GM19328 (cell line): ENCODE measurements around the gene TTF1.
"Not testable (repeated sequence)": the region's sequence is repeated elsewhere in the genome, so short reads cannot be mapped to it uniquely, and the experiment has no call there.

Experiments
- ATAC-seq: cut with Tn5 transposase; IDR thresholded peaks from one replicate; pipeline ENCODE4 v1.9.1; 2021; ENCODE audit warnings: mild to moderate bottlenecking, moderate library complexity; ENCODE audit not compliant: unreplicated experiment

The TTF1 gene

GRCh38 chr9:132412089-132412488, 5.4 kb upstream of the TTF1 start:
- no peak for ATAC-seq

- no peak for ATAC-seq
Observed at GRCh38 chr9:132411091-132411508, 4.5 kb upstream of the TTF1 start.

GRCh38 chr9:132410642-132411041, 4.0 kb upstream of the TTF1 start:
- ATAC-seq, result no peak

GRCh38 chr9:132409828-132410528, 3.3 kb upstream of the TTF1 start, which contains the start of gene CFAP77:
Gene CFAP77 (plus strand): TSS chr9:132410211. CDS start chr9:132410272, 61 bp downstream.
- ATAC-seq, result no peak

- no peak for ATAC-seq
Observed at GRCh38 chr9:132408521-132408920, 1.9 kb upstream of the TTF1 start.

- ATAC-seq, result no peak
Observed at GRCh38 chr9:132407196-132407595, 556 bp upstream of the TTF1 start.

- ATAC-seq, result no peak
Observed at GRCh38 chr9:132404228-132404881, 2.3 kb downstream of the TTF1 start.

GRCh38 chr9:132401824-132402223, 4.8 kb downstream of the TTF1 start:
- no peak for ATAC-seq

GRCh38 chr9:132395560-132395959, 11.1 kb downstream of the TTF1 start:
- ATAC-seq, result no peak

- no peak for ATAC-seq
Observed at GRCh38 chr9:132391449-132391848, 15.2 kb downstream of the TTF1 start.

- ATAC-seq, result no peak
Observed at GRCh38 chr9:132390966-132391365, 15.7 kb downstream of the TTF1 start.

- ATAC-seq, result no peak
Observed at GRCh38 chr9:132387133-132387532, 19.5 kb downstream of the TTF1 start.

GRCh38 chr9:132384376-132384775, 22.3 kb downstream of the TTF1 start:
- no peak for ATAC-seq

- no peak for ATAC-seq
Observed at GRCh38 chr9:132383462-132383883, 23.2 kb downstream of the TTF1 start.

- ATAC-seq, result peak; percentile 54
Observed at GRCh38 chr9:132381966-132382541, 24.6 kb downstream of the TTF1 start.

GRCh38 chr9:132378416-132378815, 28.2 kb downstream of the TTF1 start:
- ATAC-seq, result not testable (repeated sequence)

GRCh38 chr9:132377769-132378168, 28.9 kb downstream of the TTF1 start:
- not testable (repeated sequence) for ATAC-seq

- no peak for ATAC-seq
Observed at GRCh38 chr9:132372177-132373095, 34.2 kb downstream of the TTF1 start.

- ATAC-seq, result no peak
Observed at GRCh38 chr9:132370592-132370991, 36.0 kb downstream of the TTF1 start.

GRCh38 chr9:132369421-132369820, 37.2 kb downstream of the TTF1 start:
- no peak for ATAC-seq
